Natural killer cell (primary cell): ENCODE measurements around the gene VAMP2. TPM values are rescaled to one million over a fixed set of nuclear protein-coding genes. Genes with fewer than 3 reads are reported as not detected.
A peak's percentile ranks its signal among the peaks of the same experiment; 100 is the strongest.

ENCODE experiments used
- ATAC-seq, 3 donors: fragments of 150-1000 bp in 2 of 3; fragments of 200-7000 bp in 1 of 3; cut with Tn5 transposase; 1 replicate in 1 of 3; 2 replicates in 2 of 3; pipeline ENCODE4 v1.10.0; 2021; ENCODE audit warnings: mild to moderate bottlenecking in 2 of 3, moderate library complexity in 2 of 3
- DNase-seq, 2 donors: peaks; one replicate each; pipeline versions ENCODE4 v3.0.0 to v3.0.0-alpha.2; 2013 to 2021; ENCODE audit warnings: mixed read lengths in 1 of 2
- H3K27ac ChIP-seq: one replicate; pipeline ENCODE4 v1.5.1; 2013; ENCODE audit warnings: mild to moderate bottlenecking, low read length
- H3K27me3 ChIP-seq: one replicate; pipeline ENCODE4 v1.6.1; 2013; ENCODE audit warnings: low read length; ENCODE audit not compliant: control insufficient read depth, insufficient read depth
- H3K36me3 ChIP-seq: one replicate; pipeline ENCODE4 v1.6.1; 2013; ENCODE audit warnings: low read length; ENCODE audit not compliant: control insufficient read depth, insufficient read depth
- H3K4me1 ChIP-seq: one replicate; pipeline ENCODE4 v1.6.1; 2013; ENCODE audit warnings: low read length; ENCODE audit not compliant: control insufficient read depth, insufficient read depth
- H3K4me3 ChIP-seq: one replicate; pipeline ENCODE4 v1.5.1; 2013; ENCODE audit warnings: low read length
- H3K9me3 ChIP-seq: one replicate; pipeline ENCODE4 v1.6.1; 2013; ENCODE audit warnings: low read length; ENCODE audit not compliant: control insufficient read depth, insufficient read depth
- H3K27ac Mint-ChIP-seq, 2 donors: one replicate each; pipeline ENCODE4 v1.8.0; 2022; ENCODE audit warnings: mild to moderate bottlenecking in 2 of 2, mixed read lengths in 2 of 2, moderate library complexity in 1 of 2
- H3K27me3 Mint-ChIP-seq, 2 donors: one replicate each; pipeline ENCODE4 v1.8.0; 2022; ENCODE audit warnings: low read depth in 2 of 2, mixed read lengths in 2 of 2
- H3K36me3 Mint-ChIP-seq: one replicate; pipeline ENCODE4 v1.8.0; 2022; ENCODE audit warnings: mixed read lengths
- H3K4me1 Mint-ChIP-seq, 2 donors: one replicate each; pipeline ENCODE4 v1.8.0; 2022; ENCODE audit warnings: mixed read lengths in 2 of 2
- H3K4me3 Mint-ChIP-seq: one replicate; pipeline ENCODE4 v1.8.0; 2022; ENCODE audit warnings: mild to moderate bottlenecking, moderate library complexity, mixed read lengths
- H3K9me3 Mint-ChIP-seq, 2 donors: one replicate each; pipeline ENCODE4 v1.8.0; 2022; ENCODE audit warnings: mixed read lengths in 2 of 2
- CTCF ChIP-seq: fragments of 200-600 bp; IDR thresholded peaks from one replicate; pipeline ENCODE4 v1.8.0; 2022; ENCODE audit warnings: antibody characterized with exemption
- WGBS: methylation state at CpG from one replicate; pipeline ENCODE4 v1.1.7; 2013; ENCODE audit warnings: missing lambda C conversion rate; ENCODE audit not compliant: insufficient coverage; 5-methylcytosine and 5-hydroxymethylcytosine counted together
- intact Hi-C: fragments of 100-400 bp; cut with micrococcal nuclease; formaldehyde crosslinking; loops from one replicate; pipeline ENCODE4 v1.14.2; 2022
- total RNA-seq, 4 donors: library from RNA; stranded (reverse); fragments of 120-200 nt in 1 of 4; gene quantifications; one replicate each; pipeline versions ENCODE4 v1.2.3 to v1.2.4, GENCODE V29; 2013 to 2022

The VAMP2 gene
- total RNA-seq, 3 donors from 2014 or later (not counting 1 experiment from before 2014, with no cell fraction given) = 191 to 315 (median 234) TPM

GRCh38 chr17:8116776-8117175, 46.0 kb downstream of the VAMP2 start:
- Mint-ChIP-seq H3K9me3 (no peaks in the 10 kb centered on the region), H3K27me3 (peaks cover 50 to 53% of the 10 kb centered on the region in 2 donors), H3K36me3 (peaks cover 12% of the 10 kb centered on the region), H3K4me1 (peaks cover 38% of the 10 kb centered on the region in 2 donors), H3K27ac (no peak overlapping the region), H3K4me3 (no peak overlapping the region)
- Histone ChIP-seq H3K9me3 (no peaks in the 10 kb centered on the region), H3K27me3 (peaks cover 38% of the 10 kb centered on the region), H3K36me3 (no peaks in the 10 kb centered on the region), H3K4me3 (no peak overlapping the region), H3K27ac (no peak overlapping the region), H3K4me1 (peaks cover 36% of the 10 kb centered on the region)
- 59% methylated on average over 18 of the region's 18 CpGs for WGBS
- ATAC-seq (no peak), DNase-seq (peak in 1 of 2 donors; percentile 30)
- no peak for TF ChIP-seq CTCF
- intact Hi-C loops = loop anchor here (5.0 kb wide), 1 partner anchor 34 kb away; no protein-coding TSS in a partner anchor

GRCh38 chr17:8110907-8111306, 51.8 kb downstream of the VAMP2 start:
- peaks cover 35% of the 10 kb centered on the region for H3K27me3 ChIP-seq
- no peak overlapping the region for H3K27ac ChIP-seq
- 96% methylated on average over 6 of the region's 6 CpGs for WGBS
- H3K4me3 Mint-ChIP-seq = no peak overlapping the region
- no peak for TF ChIP-seq CTCF
- H3K9me3 ChIP-seq = no peaks in the 10 kb centered on the region
- H3K4me3 ChIP-seq = no peak overlapping the region
- H3K36me3 Mint-ChIP-seq = no peaks in the 10 kb centered on the region
- peaks cover 9% of the 10 kb centered on the region for H3K4me1 ChIP-seq
- no peak overlapping the region for H3K27ac Mint-ChIP-seq
- ATAC-seq = no peak
- H3K27me3 Mint-ChIP-seq = peaks cover 44 to 50% of the 10 kb centered on the region in 2 donors
- DNase-seq = no peak
- H3K9me3 Mint-ChIP-seq = no peaks in the 10 kb centered on the region
- intact Hi-C loops = loop anchor here (2.0 kb wide), 1 partner anchor 50 kb away; no protein-coding TSS in a partner anchor
- H3K4me1 Mint-ChIP-seq = peaks cover 0 to 3% of the 10 kb centered on the region in 2 donors
- H3K36me3 ChIP-seq = no peaks in the 10 kb centered on the region

- Histone ChIP-seq H3K4me3 (no peak overlapping the region), H3K27ac (no peak overlapping the region), H3K36me3 (no peaks in the 10 kb centered on the region), H3K27me3 (peaks cover 30% of the 10 kb centered on the region), H3K9me3 (no peaks in the 10 kb centered on the region), H3K4me1 (peaks cover 9% of the 10 kb centered on the region)
- WGBS = 21% methylated on average over 10 of the region's 10 CpGs
- no peaks in the 10 kb centered on the region for H3K9me3 Mint-ChIP-seq
- H3K4me1 Mint-ChIP-seq = peaks cover 0 to 4% of the 10 kb centered on the region in 2 donors
- no peak for ATAC-seq
- H3K27me3 Mint-ChIP-seq = peaks cover 39 to 47% of the 10 kb centered on the region in 2 donors
- TF ChIP-seq CTCF = no peak
- H3K27ac Mint-ChIP-seq = no peak overlapping the region
- H3K4me3 Mint-ChIP-seq = no peak overlapping the region
- no peak for DNase-seq
- intact Hi-C loops = loop anchor here (2.0 kb wide), 1 partner anchor 50 kb away; no protein-coding TSS in a partner anchor
- H3K36me3 Mint-ChIP-seq = no peaks in the 10 kb centered on the region
Measured at GRCh38 chr17:8110456-8110804, 52.3 kb downstream of the VAMP2 start.
